Measurements from ENCODE around the gene FGFR1OP2. TPM values are rescaled to one million over a fixed set of nuclear protein-coding genes. Genes with fewer than 3 reads are reported as not detected.

FGFR1OP2 gene
- total RNA-seq, 2 experiments from 2014 or later, result 72.4 to 75.1 TPM

DNA sequence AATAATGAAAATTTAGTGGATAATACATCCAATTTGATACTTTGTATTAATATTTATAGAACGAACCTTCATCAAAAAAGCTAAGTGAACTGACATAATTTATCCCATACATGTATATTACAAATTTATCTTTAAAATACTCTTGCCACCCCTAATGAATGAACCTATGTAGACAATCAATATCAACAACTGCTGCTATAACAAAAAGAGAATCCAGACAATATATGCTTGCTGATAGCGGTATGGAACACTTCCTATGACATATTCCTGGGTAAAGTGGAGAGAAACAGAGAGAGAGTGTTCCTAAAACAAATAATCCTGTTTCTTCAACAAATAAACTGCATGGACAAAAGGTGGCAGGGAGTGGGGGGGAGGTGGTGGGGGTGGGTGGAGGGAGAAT lies 44.6 kb downstream of the FGFR1OP2 start:
- no peak for DNase-seq
- Mint-ChIP-seq H3K36me3 (ENCODE audit: low read depth) (peaks cover 46% of the 10 kb centered on the region), H3K4me1 (ENCODE audit: low read depth) (no peaks in the 10 kb centered on the region), H3K4me3 (no peak overlapping the region), H3K27me3 (no peaks in the 10 kb centered on the region), H3K9me3 (peaks cover 3% of the 10 kb centered on the region), H3K27ac (no peak overlapping the region)
- intact Hi-C loops (cut with micrococcal nuclease), result no loop called here
- TF ChIP-seq, protein P1, sequence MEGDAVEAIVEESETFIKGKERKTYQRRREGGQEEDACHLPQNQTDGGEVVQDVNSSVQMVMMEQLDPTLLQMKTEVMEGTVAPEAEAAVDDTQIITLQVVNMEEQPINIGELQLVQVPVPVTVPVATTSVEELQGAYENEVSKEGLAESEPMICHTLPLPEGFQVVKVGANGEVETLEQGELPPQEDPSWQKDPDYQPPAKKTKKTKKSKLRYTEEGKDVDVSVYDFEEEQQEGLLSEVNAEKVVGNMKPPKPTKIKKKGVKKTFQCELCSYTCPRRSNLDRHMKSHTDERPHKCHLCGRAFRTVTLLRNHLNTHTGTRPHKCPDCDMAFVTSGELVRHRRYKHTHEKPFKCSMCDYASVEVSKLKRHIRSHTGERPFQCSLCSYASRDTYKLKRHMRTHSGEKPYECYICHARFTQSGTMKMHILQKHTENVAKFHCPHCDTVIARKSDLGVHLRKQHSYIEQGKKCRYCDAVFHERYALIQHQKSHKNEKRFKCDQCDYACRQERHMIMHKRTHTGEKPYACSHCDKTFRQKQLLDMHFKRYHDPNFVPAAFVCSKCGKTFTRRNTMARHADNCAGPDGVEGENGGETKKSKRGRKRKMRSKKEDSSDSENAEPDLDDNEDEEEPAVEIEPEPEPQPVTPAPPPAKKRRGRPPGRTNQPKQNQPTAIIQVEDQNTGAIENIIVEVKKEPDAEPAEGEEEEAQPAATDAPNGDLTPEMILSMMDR (IDR thresholded peaks at IDR 0.05), result no peak
- CTCF ChIA-PET, result interaction anchor here (1.0 kb wide), 1 partner anchor 452 kb away, joined by 3 read pairs; no protein-coding TSS in a partner anchor
- POLR2A ChIA-PET, result interaction anchor here (1.1 kb wide), 1 partner anchor 17 kb away, joined by 3 read pairs; no protein-coding TSS in a partner anchor
- no peak for ATAC-seq

DNA sequence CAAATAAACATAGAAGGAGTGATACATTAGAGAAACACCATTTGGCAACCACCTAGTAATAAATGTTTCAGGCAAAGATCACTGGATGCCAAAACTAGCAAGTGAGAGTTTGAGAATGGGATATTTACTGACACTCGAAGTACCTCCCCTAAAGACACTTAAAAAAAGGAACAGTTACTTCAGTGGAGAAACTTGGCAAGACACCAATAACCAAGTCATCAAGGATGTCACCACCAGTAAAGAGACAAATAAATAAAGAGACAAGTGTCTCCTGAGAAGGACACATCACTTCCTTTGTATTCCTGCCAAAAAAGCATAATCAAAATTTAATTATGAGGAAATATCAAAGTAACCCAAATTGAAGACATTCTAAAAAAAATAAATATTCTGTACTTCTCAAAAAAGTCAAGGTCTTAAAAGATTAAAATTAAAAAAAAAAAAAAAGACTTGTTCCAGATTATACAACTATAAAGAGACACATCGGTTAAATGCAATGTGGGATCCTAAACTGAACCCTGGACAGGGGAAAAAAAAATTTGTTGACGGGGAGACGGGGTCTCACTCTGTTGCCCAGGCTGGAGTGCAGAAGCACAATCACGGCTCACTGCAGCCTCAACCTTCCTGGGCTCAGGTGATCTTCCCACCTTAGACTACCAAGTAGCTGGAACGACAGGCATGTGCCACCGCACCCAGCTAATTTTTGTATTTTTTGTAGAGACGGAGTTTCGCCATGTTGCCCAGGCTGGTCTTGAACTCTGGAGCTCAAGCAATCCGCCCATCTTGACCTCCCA lies 49.6 kb downstream of the FGFR1OP2 start:
- no peak for DNase-seq
- no peak overlapping the region for H3K4me3 Mint-ChIP-seq
- ChIA-PET CTCF (interaction anchor here (0.6 to 0.9 kb wide), 3 partner anchors 15 to 498 kb away, joined by 3 read pairs; no protein-coding TSS in a partner anchor), POLR2A (no interaction called here)
- peaks cover 43% of the 10 kb centered on the region for H3K36me3 Mint-ChIP-seq (ENCODE audit: low read depth)
- ATAC-seq, result no peak
- peaks cover 3% of the 10 kb centered on the region for H3K9me3 Mint-ChIP-seq
- no peak overlapping the region for H3K27ac Mint-ChIP-seq
- H3K4me1 Mint-ChIP-seq (ENCODE audit: low read depth), result no peaks in the 10 kb centered on the region
- intact Hi-C loops (cut with micrococcal nuclease), result no loop called here
- TF ChIP-seq, protein P1 (IDR thresholded peaks at IDR 0.05), result no peak
- no peaks in the 10 kb centered on the region for H3K27me3 Mint-ChIP-seq

DNA sequence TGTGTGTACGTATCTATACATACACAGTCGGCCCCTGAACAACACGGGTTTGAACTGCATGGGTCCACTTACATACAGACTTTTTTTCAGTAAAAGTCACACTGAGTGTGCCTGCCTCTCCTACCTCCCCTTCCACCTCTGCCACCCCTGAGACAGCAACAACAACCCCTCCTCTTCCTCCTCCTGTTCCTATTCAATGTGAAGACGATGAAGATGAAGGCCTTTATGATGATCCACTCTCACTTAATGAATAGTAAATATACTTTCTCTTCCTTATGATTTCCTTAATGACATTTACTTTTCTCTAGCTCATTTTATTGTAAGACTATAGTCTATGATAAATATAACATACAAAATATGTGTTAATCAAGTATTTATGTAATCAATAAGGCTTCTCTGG lies 50.4 kb downstream of the FGFR1OP2 start:
- Mint-ChIP-seq H3K9me3 (peaks cover 3% of the 10 kb centered on the region), H3K36me3 (ENCODE audit: low read depth) (peaks cover 39% of the 10 kb centered on the region), H3K27me3 (no peaks in the 10 kb centered on the region), H3K4me1 (ENCODE audit: low read depth) (no peaks in the 10 kb centered on the region), H3K27ac (no peak overlapping the region), H3K4me3 (no peak overlapping the region)
- ChIA-PET CTCF (interaction anchor here (0.9 kb wide), 1 partner anchor 154 kb away, joined by 3 read pairs; no protein-coding TSS in a partner anchor), POLR2A (interaction anchor here (0.5 kb wide), 1 partner anchor 9 kb away, joined by 3 read pairs; no protein-coding TSS in a partner anchor)
- TF ChIP-seq, protein P1 (IDR thresholded peaks at IDR 0.05), result no peak
- intact Hi-C loops (cut with micrococcal nuclease), result no loop called here
- no peak for DNase-seq
- no peak for ATAC-seq

DNA sequence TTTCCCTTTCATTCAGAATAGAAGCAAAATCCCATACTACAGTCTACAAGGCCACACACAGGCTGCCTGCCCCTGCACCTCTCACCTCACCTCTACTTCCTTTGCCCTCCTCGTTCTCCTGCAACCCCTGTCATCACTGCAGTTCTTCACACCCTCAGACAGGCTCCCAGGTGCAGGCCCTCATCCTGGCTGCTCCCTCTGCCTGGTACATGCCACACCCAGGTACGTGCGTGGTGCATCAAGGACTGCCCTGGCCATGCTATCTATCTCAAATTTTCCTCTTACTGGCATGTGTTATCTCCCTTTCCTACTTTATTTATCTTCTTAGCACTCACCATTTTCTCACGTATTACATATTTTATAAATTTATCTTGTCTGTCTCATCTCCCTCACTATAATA lies 51.6 kb downstream of the FGFR1OP2 start:
- H3K27me3 Mint-ChIP-seq, result no peaks in the 10 kb centered on the region
- TF ChIP-seq, protein P1 (IDR thresholded peaks at IDR 0.05), result no peak
- H3K36me3 Mint-ChIP-seq (ENCODE audit: low read depth), result peaks cover 35% of the 10 kb centered on the region
- intact Hi-C loops (cut with micrococcal nuclease), result no loop called here
- ChIA-PET CTCF (interaction anchor here (1.1 kb wide), 1 partner anchor 71 kb away, joined by 3 read pairs; no protein-coding TSS in a partner anchor), POLR2A (no interaction called here)
- no peaks in the 10 kb centered on the region for H3K4me1 Mint-ChIP-seq (ENCODE audit: low read depth)
- no peak overlapping the region for H3K4me3 Mint-ChIP-seq
- no peak for DNase-seq
- peaks cover 3% of the 10 kb centered on the region for H3K9me3 Mint-ChIP-seq
- H3K27ac Mint-ChIP-seq, result no peak overlapping the region
- no peak for ATAC-seq

DNA sequence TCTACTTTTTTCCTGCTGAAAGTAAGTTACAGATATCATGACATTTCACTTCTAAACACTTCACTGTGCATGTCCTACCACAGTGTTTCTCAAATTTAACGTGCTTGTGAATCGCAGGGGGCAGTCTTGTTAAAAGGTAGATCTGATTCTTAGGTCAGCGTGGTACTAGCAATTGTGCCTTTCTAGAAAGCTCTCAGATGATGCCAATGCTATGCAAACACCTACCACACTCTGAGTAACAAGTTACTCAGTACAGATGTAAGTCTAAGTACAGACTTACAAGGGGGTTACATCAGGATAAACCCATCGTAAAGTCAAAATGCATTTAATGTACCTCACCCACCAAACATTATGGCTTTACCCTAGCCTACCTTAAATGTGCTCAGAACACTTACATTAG lies 53.6 kb downstream of the FGFR1OP2 start:
- TF ChIP-seq, protein P1 (IDR thresholded peaks at IDR 0.05), result no peak
- intact Hi-C loops (cut with micrococcal nuclease), result no loop called here
- no peaks in the 10 kb centered on the region for H3K4me1 Mint-ChIP-seq (ENCODE audit: low read depth)
- no peak overlapping the region for H3K4me3 Mint-ChIP-seq
- H3K9me3 Mint-ChIP-seq, result no peaks in the 10 kb centered on the region
- DNase-seq, result no peak
- CTCF ChIA-PET, result interaction anchor here (1.2 kb wide), 1 partner anchor 24 kb away, joined by 3 read pairs; no protein-coding TSS in a partner anchor
- H3K27ac Mint-ChIP-seq, result no peak overlapping the region
- peaks cover 28% of the 10 kb centered on the region for H3K36me3 Mint-ChIP-seq (ENCODE audit: low read depth)
- POLR2A ChIA-PET, result interaction anchor here (1.2 kb wide), 1 partner anchor 459 kb away, joined by 3 read pairs; no protein-coding TSS in a partner anchor
- no peak for ATAC-seq
- no peaks in the 10 kb centered on the region for H3K27me3 Mint-ChIP-seq

Data from activated CD8-positive, alpha-beta T cell treated with anti-CD3 and anti-CD28 coated beads for 36 hours (primary cell).